Hematopoietic multipotent progenitor cell treated with erythropoietin and hydrocortisone succinate and interleukin-3 and kit ligand, for 17 days (in vitro differentiated cells): ENCODE measurements around the gene TMEM131L.

Source experiments
- DNase-seq: peaks from one replicate; pipeline ENCODE4 v3.0.0-alpha.2; 2015; ENCODE audit warnings: low spot score

The TMEM131L gene

GRCh38 chr4:153623491-153623890 lies 157.3 kb downstream of the TMEM131L start:
- no peak for DNase-seq

GRCh38 chr4:153628796-153629315 lies 162.7 kb downstream of the TMEM131L start:
- DNase-seq = no peak

GRCh38 chr4:153629776-153630175 lies 163.6 kb downstream of the TMEM131L start:
- no peak for DNase-seq

- peak; percentile 26 for DNase-seq
These were observed 168.7 kb downstream of the TMEM131L start for GRCh38 chr4:153634738-153635353.

GRCh38 chr4:153635846-153636245 lies 169.7 kb downstream of the TMEM131L start:
- DNase-seq = no peak

GRCh38 chr4:153637201-153637600 lies 171.0 kb downstream of the TMEM131L start:
- DNase-seq = no peak

- no peak for DNase-seq
These were observed 171.9 kb downstream of the TMEM131L start for GRCh38 chr4:153638011-153638410.

- DNase-seq = no peak
These were observed 172.8 kb downstream of the TMEM131L start for GRCh38 chr4:153638999-153639398.

GRCh38 chr4:153639833-153640802 lies 174.0 kb downstream of the TMEM131L start:
- no peak for DNase-seq

GRCh38 chr4:153641532-153641931 lies 175.4 kb downstream of the TMEM131L start:
- no peak for DNase-seq

- peak; percentile 53 for DNase-seq
These were observed 177.5 kb downstream of the TMEM131L start for GRCh38 chr4:153643406-153644383.

- DNase-seq = no peak
These were observed 179.0 kb downstream of the TMEM131L start for GRCh38 chr4:153645183-153645582.

GRCh38 chr4:153646261-153646660 lies 180.1 kb downstream of the TMEM131L start:
- no peak for DNase-seq

- no peak for DNase-seq
These were observed 180.8 kb downstream of the TMEM131L start for GRCh38 chr4:153646978-153647377.

GRCh38 chr4:153647975-153648374 lies 181.8 kb downstream of the TMEM131L start:
- DNase-seq = no peak

GRCh38 chr4:153649572-153649991 lies 183.4 kb downstream of the TMEM131L start:
- DNase-seq = peak; percentile 34

GRCh38 chr4:153651116-153651515 lies 185.0 kb downstream of the TMEM131L start:
- DNase-seq = no peak

GRCh38 chr4:153651587-153651986 lies 185.4 kb downstream of the TMEM131L start:
- no peak for DNase-seq

- DNase-seq = no peak
These were observed 186.1 kb downstream of the TMEM131L start for GRCh38 chr4:153652051-153652784.

GRCh38 chr4:153655002-153655541 lies 188.9 kb downstream of the TMEM131L start:
- DNase-seq = no peak

GRCh38 chr4:153655928-153656327 lies 189.8 kb downstream of the TMEM131L start:
- no peak for DNase-seq
